K562 (cell line): ENCODE data around the gene CHRDL2. TPM values are rescaled to one million over a fixed set of nuclear protein-coding genes. Genes with fewer than 3 reads are reported as not detected.

ENCODE experiments used
- BRF1 ChIP-seq: IDR thresholded peaks from 3 replicates; pipeline ENCODE4 v1.6.1; 2011; ENCODE audit warnings: borderline replicate concordance, mild to moderate bottlenecking; ENCODE audit not compliant: insufficient read length; ENCODE audit errors: extremely low read depth
- GATA2 ChIP-seq: sonication (generic); formaldehyde crosslinking; IDR thresholded peaks from 2 replicates; pipeline ENCODE4 v1.4.0; 2020; ENCODE audit warnings: mild to moderate bottlenecking, missing genetic modification reagents
- HES1 ChIP-seq: fragments of 450-650 bp; IDR thresholded peaks from 2 replicates; pipeline ENCODE4 v1.6.1; 2016; ENCODE audit warnings: low read depth, mild to moderate bottlenecking, moderate library complexity
- KAT8 ChIP-seq: fragments of 450-650 bp; IDR thresholded peaks from 2 replicates; pipeline ENCODE4 v1.6.1; 2016; ENCODE audit warnings: low read depth, mild to moderate bottlenecking
- KLF16 ChIP-seq: IDR thresholded peaks from 2 replicates; pipeline ENCODE4 v1.6.1; 2016; ENCODE audit warnings: antibody characterized with exemption
- MYNN ChIP-seq, 2 experiments: sonication (generic); formaldehyde crosslinking in 1 of 2; IDR thresholded peaks; 2 replicates each; pipeline versions ENCODE4 v1.5.0 to v1.6.1; 2016 to 2020; ENCODE audit warnings: antibody characterized with exemption in 1 of 2, missing genetic modification reagents in 1 of 2
- NONO ChIP-seq, 2 experiments: fragments of 200-400 bp in 1 of 2; fragments of 450-650 bp in 1 of 2; formaldehyde crosslinking in 1 of 2; IDR thresholded peaks; 2 replicates each; pipeline ENCODE4 v1.6.1; 2017; ENCODE audit warnings: low read depth in 2 of 2, mild to moderate bottlenecking in 2 of 2, moderate library complexity in 2 of 2, low read length in 1 of 2
- NR2C2 ChIP-seq, 2 experiments: fragments of 200-800 bp in 1 of 2; sonication (Bioruptor generic) in 1 of 2; sonication (generic) in 1 of 2; formaldehyde crosslinking in 1 of 2; IDR thresholded peaks; 2 replicates each; pipeline versions ENCODE4 v1.6.1 to v1.8.0; 2016 to 2022; ENCODE audit warnings: mild to moderate bottlenecking in 1 of 2, missing compliant biosample characterization in 1 of 2, missing genetic modification characterization in 1 of 2, missing genetic modification reagents in 1 of 2
- PKNOX1 ChIP-seq: fragments of 450-650 bp; IDR thresholded peaks from 2 replicates; pipeline ENCODE4 v1.6.1; 2016
- TBP ChIP-seq: optimal IDR thresholded peaks from 2 replicates; pipeline ENCODE3; 2011; ENCODE audit warnings: low read depth, low read length, improper control_type of control experiment
- TRIM25 ChIP-seq: fragments of 450-650 bp; IDR thresholded peaks from 2 replicates; pipeline ENCODE4 v1.7.0; 2016; ENCODE audit warnings: borderline replicate concordance
- ZNF263 ChIP-seq: sonication (generic); formaldehyde crosslinking; IDR thresholded peaks from 2 replicates; pipeline ENCODE4 v1.8.0; 2022; ENCODE audit warnings: mild to moderate bottlenecking, missing genetic modification reagents, borderline replicate concordance
- polyA plus RNA-seq, 8 experiments: library from polyadenylated mRNA; depleted of rRNA in 4 of 8; stranded (reverse) in 5 of 8; unstranded in 3 of 8; fragments of >200 nt; fragmentation: Nextera tagmentation in 2 of 8; fragmentation: Illumina TruSeq in 1 of 8; extraction: Ambion mirVana in 2 of 8; extraction: Trizol in 1 of 8; gene quantifications; 2 replicates each; pipeline versions ENCODE4 v1.2.1 to v1.2.3, GENCODE V29; 2011 to 2014; ENCODE audit warnings: inconsistent platforms in 1 of 8, missing spikeins in 1 of 8
- total RNA-seq, 7 experiments: library from RNA; depleted of rRNA in 6 of 7; stranded (reverse); fragments of >200 nt in 6 of 7; fragmentation: Illumina TruSeq in 2 of 7; extraction: Trizol in 2 of 7; gene quantifications; 2 replicates each; pipeline versions ENCODE4 v1.2.1 to v1.2.3, GENCODE V29; 2011 to 2021; ENCODE audit warnings: low replicate concordance in 1 of 7
- TF ChIP-seq, protein P1 (sequence below): fragments of 450-650 bp; IDR thresholded peaks from 2 replicates; pipeline ENCODE4 v1.6.1; 2014; ENCODE audit warnings: low read depth, mild to moderate bottlenecking, moderate library complexity, borderline replicate concordance
- TF ChIP-seq, protein P2 (sequence below): IDR thresholded peaks from 2 replicates; pipeline ENCODE4 v1.6.1; 2011; ENCODE audit warnings: borderline replicate concordance, low read depth, mild to moderate bottlenecking, moderate library complexity, low read length; ENCODE audit not compliant: insufficient read depth, poor library complexity, severe bottlenecking
- TF ChIP-seq, protein P3 (sequence below): fragments of 250-450 bp; sonication (Bioruptor Pico); IDR thresholded peaks from 2 replicates; pipeline ENCODE4 v1.5.0; 2021; ENCODE audit warnings: mild to moderate bottlenecking, moderate library complexity

CHRDL2 gene
- total and polyA plus RNA-seq, 9 of the 15 experiments (the other 6 are each of a cell fraction or from before 2014, with no cell fraction given), result not detected

- no peak for TF ChIP-seq PKNOX1
- TF ChIP-seq HES1, result no peak
- no peak for TF ChIP-seq NR2C2 (CRISPR knock-in tag; IDR thresholded peaks at IDR 0.05)
- peak; percentile 81 for TF ChIP-seq NR2C2 (tag; IDR thresholded peaks at IDR 0.05)
- TF ChIP-seq NONO (IDR thresholded peaks at IDR 0.05; ENCODE audit: low read depth in 2 of 2, low read length in 1 of 2), result no peak
- TF ChIP-seq, protein P1, sequence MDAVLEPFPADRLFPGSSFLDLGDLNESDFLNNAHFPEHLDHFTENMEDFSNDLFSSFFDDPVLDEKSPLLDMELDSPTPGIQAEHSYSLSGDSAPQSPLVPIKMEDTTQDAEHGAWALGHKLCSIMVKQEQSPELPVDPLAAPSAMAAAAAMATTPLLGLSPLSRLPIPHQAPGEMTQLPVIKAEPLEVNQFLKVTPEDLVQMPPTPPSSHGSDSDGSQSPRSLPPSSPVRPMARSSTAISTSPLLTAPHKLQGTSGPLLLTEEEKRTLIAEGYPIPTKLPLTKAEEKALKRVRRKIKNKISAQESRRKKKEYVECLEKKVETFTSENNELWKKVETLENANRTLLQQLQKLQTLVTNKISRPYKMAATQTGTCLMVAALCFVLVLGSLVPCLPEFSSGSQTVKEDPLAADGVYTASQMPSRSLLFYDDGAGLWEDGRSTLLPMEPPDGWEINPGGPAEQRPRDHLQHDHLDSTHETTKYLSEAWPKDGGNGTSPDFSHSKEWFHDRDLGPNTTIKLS, result no peak
- TF ChIP-seq ZNF263 (CRISPR knock-in tag), result no peak
- TF ChIP-seq, protein P2, sequence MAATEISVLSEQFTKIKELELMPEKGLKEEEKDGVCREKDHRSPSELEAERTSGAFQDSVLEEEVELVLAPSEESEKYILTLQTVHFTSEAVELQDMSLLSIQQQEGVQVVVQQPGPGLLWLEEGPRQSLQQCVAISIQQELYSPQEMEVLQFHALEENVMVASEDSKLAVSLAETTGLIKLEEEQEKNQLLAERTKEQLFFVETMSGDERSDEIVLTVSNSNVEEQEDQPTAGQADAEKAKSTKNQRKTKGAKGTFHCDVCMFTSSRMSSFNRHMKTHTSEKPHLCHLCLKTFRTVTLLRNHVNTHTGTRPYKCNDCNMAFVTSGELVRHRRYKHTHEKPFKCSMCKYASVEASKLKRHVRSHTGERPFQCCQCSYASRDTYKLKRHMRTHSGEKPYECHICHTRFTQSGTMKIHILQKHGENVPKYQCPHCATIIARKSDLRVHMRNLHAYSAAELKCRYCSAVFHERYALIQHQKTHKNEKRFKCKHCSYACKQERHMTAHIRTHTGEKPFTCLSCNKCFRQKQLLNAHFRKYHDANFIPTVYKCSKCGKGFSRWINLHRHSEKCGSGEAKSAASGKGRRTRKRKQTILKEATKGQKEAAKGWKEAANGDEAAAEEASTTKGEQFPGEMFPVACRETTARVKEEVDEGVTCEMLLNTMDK, result no peak
- TF ChIP-seq, protein P3, sequence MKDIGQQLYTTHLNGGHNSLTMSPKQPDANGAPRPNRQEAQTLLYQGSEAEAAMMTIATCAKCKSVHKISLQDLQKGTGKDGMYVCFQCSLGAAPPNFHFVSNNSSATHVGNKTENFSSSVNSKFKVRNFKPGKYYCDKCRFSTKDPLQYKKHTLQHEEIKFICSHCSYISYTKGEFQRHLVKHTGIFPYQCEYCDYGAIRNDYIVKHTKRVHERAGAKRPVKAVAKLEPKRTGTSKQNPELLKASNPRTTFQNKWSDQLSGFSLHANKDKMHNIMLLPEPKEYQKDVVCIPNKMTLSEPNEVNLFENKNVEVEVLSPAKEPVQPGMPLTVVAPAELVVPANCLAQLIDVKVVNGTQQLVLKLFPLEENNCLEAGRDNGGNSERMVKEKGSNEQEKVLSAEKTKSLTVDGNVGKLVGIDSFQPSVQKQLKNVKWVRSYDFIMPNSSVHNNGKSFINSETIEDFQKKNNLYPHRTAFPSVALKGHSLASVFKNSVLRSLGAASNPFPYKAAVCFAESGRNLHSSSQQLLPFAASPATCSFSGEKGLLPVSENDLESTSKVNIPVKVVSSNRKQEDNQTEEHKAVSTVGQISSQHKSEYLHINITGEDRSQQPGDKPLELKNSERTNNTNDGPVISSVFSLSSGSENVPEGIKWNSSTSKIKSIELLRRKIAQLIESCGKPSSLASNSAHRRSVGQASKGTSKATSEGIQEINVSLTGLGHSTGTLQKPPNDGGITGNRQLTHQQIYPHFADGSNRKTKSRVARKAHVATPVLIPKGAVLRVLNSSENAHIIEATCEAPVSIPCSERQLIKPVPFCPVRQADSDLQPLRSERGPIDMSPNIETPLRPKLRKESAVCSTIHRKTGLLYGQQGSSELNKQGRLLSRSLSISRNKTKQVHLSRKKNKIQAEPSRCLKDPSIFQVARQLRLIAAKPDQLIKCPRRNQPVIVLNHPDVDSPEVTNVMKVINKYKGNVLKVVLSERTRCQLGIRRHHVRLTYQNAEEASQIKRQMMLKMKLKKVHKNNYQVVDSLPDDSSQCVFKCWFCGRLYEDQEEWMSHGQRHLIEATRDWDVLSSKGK (CRISPR knock-in tag), result no peak
- TF ChIP-seq GATA2 (CRISPR knock-in tag), result peak; percentile 40; the same call in 1 of the 2 replicates
- no peak for TF ChIP-seq KLF16
- TF ChIP-seq KAT8, result no peak
- no peak for TF ChIP-seq BRF1
- no peak for TF ChIP-seq TBP
- no peak for TF ChIP-seq MYNN (IDR thresholded peaks at IDR 0.05)
- TF ChIP-seq MYNN (CRISPR knock-in tag; IDR thresholded peaks at IDR 0.05), result no peak
- no peak for TF ChIP-seq TRIM25
Measured at GRCh38 chr11:74672956-74673692, 58.1 kb downstream of the CHRDL2 start (continued).
